ENCODE data around the gene GBX2.

- TF ChIP-seq CTCF (IDR thresholded peaks at IDR 0.05): no peak
- TF ChIP-seq POLR2A (IDR thresholded peaks at IDR 0.05): no peak
Measured at GRCh38 chr2:236166796-236167296, 1.3 kb downstream of the GBX2 start.

Data from uterus (tissue), 2 donors.